Testis (tissue), 3 donors: Measurements from ENCODE around the gene FSTL1. TPM values are rescaled to one million over a fixed set of nuclear protein-coding genes. Genes with fewer than 3 reads are reported as not detected.

Source experiments
- DNase-seq: peaks from one replicate; pipeline ENCODE4 v3.0.0-alpha.2; 2019
- H3K27ac ChIP-seq, 2 donors: fragments of 200-600 bp; sonication (generic); one replicate each; pipeline ENCODE4 v1.5.1; 2019
- H3K27me3 ChIP-seq: fragments of 200-600 bp; sonication (generic); one replicate; pipeline ENCODE4 v1.5.1; 2019
- H3K36me3 ChIP-seq: fragments of 200-600 bp; sonication (generic); one replicate; pipeline ENCODE4 v1.5.1; 2017; ENCODE audit warnings: low read depth; ENCODE audit errors: missing control alignments
- H3K4me1 ChIP-seq: fragments of 200-600 bp; sonication (generic); one replicate; pipeline ENCODE4 v1.5.1; 2019
- H3K4me3 ChIP-seq, 2 donors: fragments of 200-600 bp; sonication (generic); one replicate each; pipeline ENCODE4 v1.5.1; 2017 to 2019
- H3K9me3 ChIP-seq: fragments of 200-600 bp; sonication (generic); one replicate; pipeline ENCODE4 v1.5.1; 2017
- CTCF ChIP-seq, 3 experiments: fragments of 450-650 bp in 2 of 3; fragments of 200-600 bp in 1 of 3; sonication (generic) in 1 of 3; IDR thresholded peaks; one replicate each; pipeline ENCODE4 v1.5.1; 2016 to 2019; ENCODE audit warnings: antibody characterized with exemption in 3 of 3, mild to moderate bottlenecking in 2 of 3, moderate library complexity in 1 of 3
- POLR2A ChIP-seq: fragments of 450-650 bp; IDR thresholded peaks from one replicate; pipeline ENCODE4 v1.6.1; 2017; ENCODE audit warnings: antibody characterized with exemption, mild to moderate bottlenecking, moderate library complexity
- WGBS, 2 donors: methylation state at CpG; one replicate each; pipeline ENCODE4 v1.1.5; 2018; 5-methylcytosine and 5-hydroxymethylcytosine counted together
- intact Hi-C: fragments of 100-400 bp; cut with DNase I; formaldehyde crosslinking; loops from one replicate; pipeline ENCODE4 v1.15.1; 2023; ENCODE audit warnings: low total_unique reads
- polyA plus RNA-seq: library from polyadenylated mRNA; stranded (reverse); fragments of 350-450 nt; fragmentation: Illumina TruSeq; extraction: RNeasy Lipid Tissue Mini Kit (QIAGEN cat#74804); gene quantifications from one replicate; pipeline ENCODE4 v1.2.3, GENCODE V29; 2014; ENCODE audit warnings: low read depth, low replicate concordance; ENCODE audit not compliant: insufficient read depth
- total RNA-seq, 2 donors: library from RNA; depleted of rRNA; stranded (reverse); fragments of >200 nt; gene quantifications; one replicate each; pipeline ENCODE4 v1.2.3, GENCODE V29; 2016

The FSTL1 gene
- total and polyA plus RNA-seq, 3 donors from 2014 or later: 35.0 to 122 (median 73.8) TPM

GRCh38 chr3:120496278-120497002 lies 45.6 kb upstream of the FSTL1 start:
- intact Hi-C loops: loop anchor here (10.0 kb wide), 1 partner anchor 72 kb away; no protein-coding TSS in a partner anchor
- DNase-seq: no peak
- Histone ChIP-seq H3K9me3 (no peaks in the 10 kb centered on the region), H3K27ac (no peak overlapping the region), H3K36me3 (no peaks in the 10 kb centered on the region), H3K4me3 (no peak overlapping the region), H3K27me3 (no peaks in the 10 kb centered on the region), H3K4me1 (no peaks in the 10 kb centered on the region)
- 62 to 63% methylated on average over 3 of the region's 3 CpGs for WGBS, 2 donors
- TF ChIP-seq POLR2A (no peak), CTCF (IDR thresholded peaks at IDR 0.05) (no peak)

GRCh38 chr3:120495809-120496208 lies 45.0 kb upstream of the FSTL1 start:
- no peaks in the 10 kb centered on the region for H3K4me1 ChIP-seq
- no peak overlapping the region for H3K4me3 ChIP-seq
- no peaks in the 10 kb centered on the region for H3K9me3 ChIP-seq
- intact Hi-C loops: loop anchor here (10.0 kb wide), 1 partner anchor 71 kb away; no protein-coding TSS in a partner anchor
- DNase-seq: no peak
- no peaks in the 10 kb centered on the region for H3K27me3 ChIP-seq
- WGBS, 2 donors: 84 to 91% methylated on average over 2 of the region's 2 CpGs
- H3K36me3 ChIP-seq: no peaks in the 10 kb centered on the region
- TF ChIP-seq CTCF (IDR thresholded peaks at IDR 0.05) (no peak), POLR2A (no peak)
- H3K27ac ChIP-seq: no peak overlapping the region

GRCh38 chr3:120492103-120492502 lies 41.3 kb upstream of the FSTL1 start:
- Histone ChIP-seq H3K9me3 (no peaks in the 10 kb centered on the region), H3K27ac (no peak overlapping the region), H3K4me1 (peaks cover 4% of the 10 kb centered on the region), H3K27me3 (no peaks in the 10 kb centered on the region), H3K36me3 (no peaks in the 10 kb centered on the region), H3K4me3 (no peak overlapping the region)
- no peak for DNase-seq
- no peak for TF ChIP-seq POLR2A
- TF ChIP-seq CTCF (IDR thresholded peaks at IDR 0.05): no peak
- WGBS, 2 donors: 91 to 96% methylated on average over 5 of the region's 5 CpGs
- intact Hi-C loops: loop anchor here (10.0 kb wide), 1 partner anchor 67 kb away; no protein-coding TSS in a partner anchor

- H3K9me3 ChIP-seq: no peaks in the 10 kb centered on the region
- no peak overlapping the region for H3K27ac ChIP-seq
- no peak overlapping the region for H3K4me3 ChIP-seq
- intact Hi-C loops: no loop called here
- no peak for TF ChIP-seq POLR2A
- no peak for TF ChIP-seq CTCF (IDR thresholded peaks at IDR 0.05)
- H3K36me3 ChIP-seq: no peaks in the 10 kb centered on the region
- WGBS, 2 donors: 91 to 97% methylated on average over 2 of the region's 2 CpGs
- DNase-seq: no peak
- no peaks in the 10 kb centered on the region for H3K27me3 ChIP-seq
- H3K4me1 ChIP-seq: peaks cover 4% of the 10 kb centered on the region
Measured at GRCh38 chr3:120489421-120489820, 38.6 kb upstream of the FSTL1 start.

- 76 to 85% methylated on average over 3 of the region's 3 CpGs for WGBS, 2 donors
- H3K9me3 ChIP-seq: no peaks in the 10 kb centered on the region
- H3K27ac ChIP-seq: no peak overlapping the region
- TF ChIP-seq CTCF (IDR thresholded peaks at IDR 0.05) (no peak), POLR2A (no peak)
- no peaks in the 10 kb centered on the region for H3K27me3 ChIP-seq
- no peak for DNase-seq
- H3K36me3 ChIP-seq: no peaks in the 10 kb centered on the region
- intact Hi-C loops: no loop called here
- H3K4me1 ChIP-seq: peaks cover 4% of the 10 kb centered on the region
- H3K4me3 ChIP-seq: no peak overlapping the region
Measured at GRCh38 chr3:120488296-120488695, 37.5 kb upstream of the FSTL1 start.
